Astrocyte (in vitro differentiated cells and primary cell): ENCODE data around the gene LPCAT3. TPM values are rescaled to one million over a fixed set of nuclear protein-coding genes. Genes with fewer than 3 reads are reported as not detected.

Experiments
- DNase-seq: peaks from one replicate; pipeline ENCODE4 v3.0.0-alpha.2; 2010; ENCODE audit warnings: low read depth
- FAIRE-seq: peaks from 2 replicates; lab custom pipeline; 2011; peaks lifted over from hg19 to GRCh38; lab: Jason Lieb, UNC
- H2AFZ ChIP-seq: 2 replicates; pipeline ENCODE4 v1.6.0; 2012; ENCODE audit warnings: low read depth, low read length, inconsistent platforms
- H3K27ac ChIP-seq: 2 replicates; pipeline ENCODE4 v1.5.1; 2011; ENCODE audit warnings: low read depth, low read length, inconsistent platforms
- H3K27me3 ChIP-seq: 2 replicates; pipeline ENCODE4 v1.6.0; 2011; ENCODE audit warnings: low read length, inconsistent platforms; ENCODE audit not compliant: insufficient read depth
- H3K36me3 ChIP-seq: 2 replicates; pipeline ENCODE4 v1.5.1; 2011; ENCODE audit warnings: low read length, inconsistent platforms; ENCODE audit not compliant: insufficient read depth
- H3K4me1 ChIP-seq: 2 replicates; pipeline ENCODE4 v1.5.1; 2011; ENCODE audit warnings: low read length, inconsistent platforms; ENCODE audit not compliant: insufficient read depth
- H3K4me2 ChIP-seq: 2 replicates; pipeline ENCODE4 v1.6.0; 2012; ENCODE audit warnings: low read length, inconsistent platforms
- H3K4me3 ChIP-seq: 2 replicates; pipeline ENCODE4 v1.5.1; 2011; ENCODE audit warnings: low read depth, mild to moderate bottlenecking, low read length, inconsistent platforms; ENCODE audit not compliant: insufficient read depth
- H3K79me2 ChIP-seq: 2 replicates; pipeline ENCODE4 v1.6.0; 2012; ENCODE audit warnings: mild to moderate bottlenecking, low read length, inconsistent platforms; ENCODE audit not compliant: insufficient read depth
- H3K9ac ChIP-seq: 2 replicates; pipeline ENCODE4 v1.6.0; 2012; ENCODE audit warnings: mild to moderate bottlenecking, low read length, inconsistent platforms
- H3K9me3 ChIP-seq: 2 replicates; pipeline ENCODE4 v1.5.1; 2012; ENCODE audit warnings: low read depth, mild to moderate bottlenecking, low read length, inconsistent platforms; ENCODE audit not compliant: insufficient read depth
- H4K20me1 ChIP-seq: 2 replicates; pipeline ENCODE4 v1.6.0; 2012; ENCODE audit warnings: low read length, inconsistent platforms; ENCODE audit not compliant: insufficient read depth
- H3K27ac Mint-ChIP-seq: one replicate; pipeline ENCODE4 v1.8.0; 2021; ENCODE audit warnings: mild to moderate bottlenecking, mixed read lengths; ENCODE audit not compliant: unreplicated experiment
- H3K27me3 Mint-ChIP-seq: one replicate; pipeline ENCODE4 v1.8.0; 2021; ENCODE audit warnings: low read depth, mixed read lengths; ENCODE audit not compliant: unreplicated experiment
- H3K36me3 Mint-ChIP-seq: one replicate; pipeline ENCODE4 v1.8.0; 2021; ENCODE audit warnings: low read depth, mixed read lengths; ENCODE audit not compliant: unreplicated experiment
- H3K4me1 Mint-ChIP-seq: one replicate; pipeline ENCODE4 v1.8.0; 2021; ENCODE audit warnings: low read depth, mixed read lengths; ENCODE audit not compliant: unreplicated experiment
- H3K4me3 Mint-ChIP-seq: one replicate; pipeline ENCODE4 v1.8.0; 2021; ENCODE audit warnings: mild to moderate bottlenecking, moderate library complexity, mixed read lengths; ENCODE audit not compliant: unreplicated experiment
- H3K9me3 Mint-ChIP-seq: one replicate; pipeline ENCODE4 v1.8.0; 2021; ENCODE audit warnings: mild to moderate bottlenecking, mixed read lengths; ENCODE audit not compliant: unreplicated experiment
- CTCF ChIP-seq: IDR thresholded peaks from 2 replicates; pipeline ENCODE4 v1.5.1; 2011; ENCODE audit warnings: low read depth, mild to moderate bottlenecking, inconsistent platforms, low read length, moderate library complexity; ENCODE audit not compliant: insufficient read depth
- EZH2 ChIP-seq: IDR thresholded peaks from 2 replicates; pipeline ENCODE4 v1.6.1; 2012; ENCODE audit warnings: mild to moderate bottlenecking, low read length, inconsistent platforms; ENCODE audit not compliant: insufficient read depth
- total RNA-seq: library from RNA; stranded (reverse); gene quantifications from 2 replicates; pipeline ENCODE4 v1.2.1, GENCODE V29; 2021

LPCAT3 gene
- total RNA-seq, 1 donor from 2014 or later: 26.2 TPM

DNA sequence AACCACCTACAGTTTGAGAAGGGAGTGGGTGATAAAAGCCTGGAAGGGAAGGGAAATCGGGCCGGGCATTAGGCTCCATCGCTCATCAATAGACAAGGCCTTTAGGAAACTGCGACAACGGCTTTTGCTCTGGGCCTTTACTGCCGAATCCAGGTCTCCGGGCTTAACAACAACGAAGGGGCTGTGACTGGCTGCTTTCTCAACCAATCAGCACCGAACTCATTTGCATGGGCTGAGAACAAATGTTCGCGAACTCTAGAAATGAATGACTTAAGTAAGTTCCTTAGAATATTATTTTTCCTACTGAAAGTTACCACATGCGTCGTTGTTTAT, 74.9 kb downstream of the LPCAT3 start:
- peak overlapping the region; percentile 69 for H3K4me3 ChIP-seq
- DNase-seq: peak; percentile 93

GRCh38 chr12:6942331-6942665, 76.0 kb downstream of the LPCAT3 start:
- Histone ChIP-seq H3K27me3 (no peaks in the 10 kb centered on the region), H2AFZ (no peak overlapping the region), H3K9ac (peak overlapping the region; percentile 87), H3K9me3 (no peaks in the 10 kb centered on the region), H3K4me3 (no peak overlapping the region), H4K20me1 (peaks cover 33% of the 10 kb centered on the region), H3K4me2 (peak overlapping the region; percentile 12), H3K36me3 (peaks cover 13% of the 10 kb centered on the region), H3K79me2 (peaks cover 13% of the 10 kb centered on the region), H3K4me1 (peaks cover 34% of the 10 kb centered on the region), H3K27ac (peak overlapping the region; percentile 86)
- Mint-ChIP-seq H3K9me3 (peaks cover 3% of the 10 kb centered on the region), H3K27ac (no peak overlapping the region), H3K27me3 (no peaks in the 10 kb centered on the region), H3K4me3 (peak overlapping the region; percentile 66), H3K4me1 (peaks cover 22% of the 10 kb centered on the region), H3K36me3 (peaks cover 3% of the 10 kb centered on the region)
- DNase-seq: no peak
- TF ChIP-seq CTCF (no peak), EZH2 (no peak)
- FAIRE-seq: no peak

More for the DNA sequence above, 74.9 kb downstream of the LPCAT3 start:
- H3K79me2 ChIP-seq: peaks cover 13% of the 10 kb centered on the region
- FAIRE-seq: peak; percentile 50
- H3K4me2 ChIP-seq: peak overlapping the region; percentile 94
- Mint-ChIP-seq H3K4me3 (peak overlapping the region; percentile 82), H3K27ac (peak overlapping the region; percentile 91), H3K4me1 (peaks cover 22% of the 10 kb centered on the region), H3K36me3 (peaks cover 3% of the 10 kb centered on the region), H3K9me3 (peaks cover 3% of the 10 kb centered on the region), H3K27me3 (no peaks in the 10 kb centered on the region)
- peak overlapping the region; percentile 86 for H3K27ac ChIP-seq
- H3K9me3 ChIP-seq: no peaks in the 10 kb centered on the region
- H3K36me3 ChIP-seq: peaks cover 13% of the 10 kb centered on the region
- H3K4me1 ChIP-seq: peaks cover 26% of the 10 kb centered on the region
- no peaks in the 10 kb centered on the region for H3K27me3 ChIP-seq
- peak overlapping the region; percentile 22 for H2AFZ ChIP-seq
- TF ChIP-seq CTCF (no peak), EZH2 (no peak)
- H4K20me1 ChIP-seq: peaks cover 30% of the 10 kb centered on the region
- peak overlapping the region; percentile 87 for H3K9ac ChIP-seq

- no peaks in the 10 kb centered on the region for H3K9me3 ChIP-seq
- no peak for TF ChIP-seq CTCF
- no peak for TF ChIP-seq EZH2
- Mint-ChIP-seq H3K4me1 (peaks cover 20% of the 10 kb centered on the region), H3K9me3 (peaks cover 3% of the 10 kb centered on the region), H3K27ac (peak overlapping the region; percentile 69), H3K4me3 (no peak overlapping the region), H3K27me3 (no peaks in the 10 kb centered on the region), H3K36me3 (peaks cover 3% of the 10 kb centered on the region)
- no peak overlapping the region for H3K27ac ChIP-seq
- DNase-seq (no peak), FAIRE-seq (no peak)
- H3K79me2 ChIP-seq: peaks cover 15% of the 10 kb centered on the region
- H3K4me1 ChIP-seq: peaks cover 38% of the 10 kb centered on the region
- no peak overlapping the region for H3K4me2 ChIP-seq
- H3K9ac ChIP-seq: no peak overlapping the region
- no peaks in the 10 kb centered on the region for H3K27me3 ChIP-seq
- H4K20me1 ChIP-seq: peaks cover 28% of the 10 kb centered on the region
- no peak overlapping the region for H3K4me3 ChIP-seq
- peaks cover 14% of the 10 kb centered on the region for H3K36me3 ChIP-seq
- H2AFZ ChIP-seq: no peak overlapping the region
These were observed 76.5 kb downstream of the LPCAT3 start for GRCh38 chr12:6941782-6942181.
